Measurements from ENCODE around the gene SLC19A2.

- no peak for TF ChIP-seq JUNB (IDR thresholded peaks at IDR 0.05)
- TF ChIP-seq, protein P1, sequence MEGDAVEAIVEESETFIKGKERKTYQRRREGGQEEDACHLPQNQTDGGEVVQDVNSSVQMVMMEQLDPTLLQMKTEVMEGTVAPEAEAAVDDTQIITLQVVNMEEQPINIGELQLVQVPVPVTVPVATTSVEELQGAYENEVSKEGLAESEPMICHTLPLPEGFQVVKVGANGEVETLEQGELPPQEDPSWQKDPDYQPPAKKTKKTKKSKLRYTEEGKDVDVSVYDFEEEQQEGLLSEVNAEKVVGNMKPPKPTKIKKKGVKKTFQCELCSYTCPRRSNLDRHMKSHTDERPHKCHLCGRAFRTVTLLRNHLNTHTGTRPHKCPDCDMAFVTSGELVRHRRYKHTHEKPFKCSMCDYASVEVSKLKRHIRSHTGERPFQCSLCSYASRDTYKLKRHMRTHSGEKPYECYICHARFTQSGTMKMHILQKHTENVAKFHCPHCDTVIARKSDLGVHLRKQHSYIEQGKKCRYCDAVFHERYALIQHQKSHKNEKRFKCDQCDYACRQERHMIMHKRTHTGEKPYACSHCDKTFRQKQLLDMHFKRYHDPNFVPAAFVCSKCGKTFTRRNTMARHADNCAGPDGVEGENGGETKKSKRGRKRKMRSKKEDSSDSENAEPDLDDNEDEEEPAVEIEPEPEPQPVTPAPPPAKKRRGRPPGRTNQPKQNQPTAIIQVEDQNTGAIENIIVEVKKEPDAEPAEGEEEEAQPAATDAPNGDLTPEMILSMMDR (IDR thresholded peaks at IDR 0.05) = no peak
- no peak for TF ChIP-seq RAD21 (conservative IDR thresholded peaks at IDR 0.05 in 1 of 2, IDR thresholded peaks at IDR 0.05 in 1 of 2)
- no peak for TF ChIP-seq EP300 (IDR thresholded peaks at IDR 0.05)
- no peak for TF ChIP-seq SMC3 (IDR thresholded peaks at IDR 0.05)
- TF ChIP-seq, protein P2, sequence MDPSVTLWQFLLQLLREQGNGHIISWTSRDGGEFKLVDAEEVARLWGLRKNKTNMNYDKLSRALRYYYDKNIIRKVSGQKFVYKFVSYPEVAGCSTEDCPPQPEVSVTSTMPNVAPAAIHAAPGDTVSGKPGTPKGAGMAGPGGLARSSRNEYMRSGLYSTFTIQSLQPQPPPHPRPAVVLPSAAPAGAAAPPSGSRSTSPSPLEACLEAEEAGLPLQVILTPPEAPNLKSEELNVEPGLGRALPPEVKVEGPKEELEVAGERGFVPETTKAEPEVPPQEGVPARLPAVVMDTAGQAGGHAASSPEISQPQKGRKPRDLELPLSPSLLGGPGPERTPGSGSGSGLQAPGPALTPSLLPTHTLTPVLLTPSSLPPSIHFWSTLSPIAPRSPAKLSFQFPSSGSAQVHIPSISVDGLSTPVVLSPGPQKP (IDR thresholded peaks at IDR 0.05; ENCODE audit: low read depth, low read length) = no peak
- TF ChIP-seq GATA3 (IDR thresholded peaks at IDR 0.05; ENCODE audit: borderline replicate concordance) = no peak
- no peak for TF ChIP-seq MAX (IDR thresholded peaks at IDR 0.05)
- no peak for TF ChIP-seq FOSL2 (IDR thresholded peaks at IDR 0.05)
- TF ChIP-seq FOSL2 (CRISPR knock-in tag; IDR thresholded peaks at IDR 0.05) = no peak
- TF ChIP-seq, protein P3, sequence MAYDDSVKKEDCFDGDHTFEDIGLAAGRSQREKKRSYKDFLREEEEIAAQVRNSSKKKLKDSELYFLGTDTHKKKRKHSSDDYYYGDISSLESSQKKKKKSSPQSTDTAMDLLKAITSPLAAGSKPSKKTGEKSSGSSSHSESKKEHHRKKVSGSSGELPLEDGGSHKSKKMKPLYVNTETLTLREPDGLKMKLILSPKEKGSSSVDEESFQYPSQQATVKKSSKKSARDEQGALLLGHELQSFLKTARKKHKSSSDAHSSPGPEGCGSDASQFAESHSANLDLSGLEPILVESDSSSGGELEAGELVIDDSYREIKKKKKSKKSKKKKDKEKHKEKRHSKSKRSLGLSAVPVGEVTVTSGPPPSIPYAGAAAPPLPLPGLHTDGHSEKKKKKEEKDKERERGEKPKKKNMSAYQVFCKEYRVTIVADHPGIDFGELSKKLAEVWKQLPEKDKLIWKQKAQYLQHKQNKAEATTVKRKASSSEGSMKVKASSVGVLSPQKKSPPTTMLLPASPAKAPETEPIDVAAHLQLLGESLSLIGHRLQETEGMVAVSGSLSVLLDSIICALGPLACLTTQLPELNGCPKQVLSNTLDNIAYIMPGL (CRISPR knock-in tag; IDR thresholded peaks at IDR 0.05; ENCODE audit: borderline replicate concordance) = no peak
- no peak for TF ChIP-seq TP53 (CRISPR knock-in tag; IDR thresholded peaks at IDR 0.05)
- no peak for TF ChIP-seq REST (IDR thresholded peaks at IDR 0.05)
- TF ChIP-seq SREBF2 (IDR thresholded peaks at IDR 0.05) = no peak
- no peak for TF ChIP-seq EHMT2 (IDR thresholded peaks at IDR 0.05; ENCODE audit: low read depth)
Measured at GRCh38 chr1:169443923-169444322, 41.8 kb downstream of the SLC19A2 start.

All from A549 (cell line).